HUES64 (cell line): Measurements from ENCODE around the gene CDC25C.

ENCODE experiments used
- H3K27ac ChIP-seq: 2 replicates; pipeline ENCODE4 v1.7.0; 2013; ENCODE audit warnings: low read depth, low read length, inconsistent platforms
- H3K27me3 ChIP-seq: 2 replicates; pipeline ENCODE4 v1.6.1; 2013; ENCODE audit warnings: mild to moderate bottlenecking, low read length; ENCODE audit not compliant: insufficient read depth
- H3K36me3 ChIP-seq: 2 replicates; pipeline ENCODE4 v1.6.1; 2013; ENCODE audit warnings: mild to moderate bottlenecking, low read length; ENCODE audit not compliant: insufficient read depth
- H3K4me1 ChIP-seq: 2 replicates; pipeline ENCODE4 v1.6.1; 2013; ENCODE audit warnings: mild to moderate bottlenecking, low read length, moderate library complexity; ENCODE audit not compliant: insufficient read depth
- H3K4me3 ChIP-seq: 2 replicates; pipeline ENCODE4 v1.5.1; 2013; ENCODE audit warnings: mild to moderate bottlenecking, low read length, moderate library complexity
- H3K9ac ChIP-seq: 2 replicates; pipeline ENCODE4 v1.6.1; 2013; ENCODE audit warnings: mild to moderate bottlenecking, low read depth, low read length
- H3K9me3 ChIP-seq: 2 replicates; pipeline ENCODE4 v1.6.1; 2013; ENCODE audit warnings: low read depth, low read length; ENCODE audit not compliant: insufficient read depth
- WGBS: fragments of 150-250, 120-280 bp; methylation state at CpG from one replicate; pipeline ENCODE4 v1.1.7; 2013; ENCODE audit warnings: missing lambda C conversion rate; 5-methylcytosine and 5-hydroxymethylcytosine counted together

CDC25C gene

DNA sequence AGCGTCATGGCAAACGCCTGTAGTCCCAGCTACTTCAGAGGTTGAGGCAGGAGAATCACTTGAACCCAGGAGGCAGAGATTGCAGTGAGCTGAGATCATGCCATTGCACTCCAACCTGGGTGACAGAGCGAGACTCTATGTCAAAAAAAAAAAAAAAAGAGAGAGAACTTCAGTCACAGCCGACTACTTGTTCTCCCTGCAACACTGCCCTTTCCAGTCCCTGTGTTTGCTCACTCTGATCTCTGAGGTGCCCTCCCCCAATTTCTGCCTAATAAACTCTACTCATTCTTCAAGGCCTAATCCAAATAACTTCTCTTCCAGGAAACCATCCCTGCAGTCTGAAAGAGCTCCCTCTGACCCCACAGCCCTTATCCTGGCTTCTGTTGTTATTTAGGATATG lies 85.3 kb downstream of the CDC25C start:
- H3K4me3 ChIP-seq = no peak overlapping the region
- H3K27ac ChIP-seq = no peak overlapping the region
- H3K36me3 ChIP-seq = no peaks in the 10 kb centered on the region
- WGBS = 92% methylated on average over 4 of the region's 4 CpGs
- H3K9me3 ChIP-seq = no peaks in the 10 kb centered on the region
- H3K9ac ChIP-seq = no peak overlapping the region
- peaks cover 25% of the 10 kb centered on the region for H3K27me3 ChIP-seq
- peaks cover 13% of the 10 kb centered on the region for H3K4me1 ChIP-seq

DNA sequence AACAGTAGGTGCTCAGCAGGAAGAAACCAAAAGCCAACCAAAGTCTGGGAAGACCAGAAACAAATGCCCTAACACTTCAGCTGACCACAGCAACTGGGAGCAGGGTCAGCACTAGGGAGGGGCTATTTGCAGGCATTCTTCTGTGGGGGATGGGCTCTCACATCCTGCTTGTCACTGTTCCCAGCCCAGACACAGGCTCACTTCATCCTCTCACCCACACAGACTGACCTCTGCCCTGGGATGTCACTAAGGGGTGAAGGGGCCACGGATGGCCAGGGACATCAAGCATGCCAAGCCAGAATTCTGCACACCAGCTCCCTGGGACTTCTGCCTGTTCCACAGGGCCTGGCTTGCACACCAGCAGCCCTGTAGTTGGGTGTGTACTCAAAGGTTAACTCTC lies 85.9 kb downstream of the CDC25C start:
- Histone ChIP-seq H3K4me1 (peaks cover 13% of the 10 kb centered on the region), H3K9ac (no peak overlapping the region), H3K27me3 (peaks cover 31% of the 10 kb centered on the region), H3K36me3 (no peaks in the 10 kb centered on the region), H3K4me3 (no peak overlapping the region), H3K27ac (no peak overlapping the region), H3K9me3 (no peaks in the 10 kb centered on the region)
- 47% methylated on average over 1 of the region's 1 CpG for WGBS

DNA sequence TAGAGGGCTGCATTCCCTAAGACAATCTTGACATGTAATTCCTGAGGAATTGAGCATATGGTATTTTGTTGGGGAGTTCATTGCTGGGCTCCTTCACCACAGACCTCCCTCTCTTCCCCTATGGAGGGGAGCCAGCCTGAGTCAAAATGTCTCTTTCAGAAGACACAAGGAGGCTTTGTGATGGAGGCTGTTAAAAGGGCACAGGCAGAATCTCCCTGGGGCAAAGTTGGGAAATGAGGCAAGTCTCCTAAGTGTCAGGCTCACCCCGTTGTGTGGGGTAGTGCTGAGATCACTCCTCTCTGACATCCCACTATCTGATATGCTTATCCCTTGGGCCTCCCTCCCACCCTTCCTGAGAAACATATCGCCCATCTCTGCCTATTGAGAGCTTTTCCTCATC lies 87.8 kb downstream of the CDC25C start:
- H3K4me1 ChIP-seq = peaks cover 13% of the 10 kb centered on the region
- no peak overlapping the region for H3K9ac ChIP-seq
- no peak overlapping the region for H3K4me3 ChIP-seq
- H3K27me3 ChIP-seq = peaks cover 48% of the 10 kb centered on the region
- H3K27ac ChIP-seq = no peak overlapping the region
- H3K36me3 ChIP-seq = no peaks in the 10 kb centered on the region
- no peaks in the 10 kb centered on the region for H3K9me3 ChIP-seq
- WGBS = 54% methylated on average over 2 of the region's 2 CpGs

DNA sequence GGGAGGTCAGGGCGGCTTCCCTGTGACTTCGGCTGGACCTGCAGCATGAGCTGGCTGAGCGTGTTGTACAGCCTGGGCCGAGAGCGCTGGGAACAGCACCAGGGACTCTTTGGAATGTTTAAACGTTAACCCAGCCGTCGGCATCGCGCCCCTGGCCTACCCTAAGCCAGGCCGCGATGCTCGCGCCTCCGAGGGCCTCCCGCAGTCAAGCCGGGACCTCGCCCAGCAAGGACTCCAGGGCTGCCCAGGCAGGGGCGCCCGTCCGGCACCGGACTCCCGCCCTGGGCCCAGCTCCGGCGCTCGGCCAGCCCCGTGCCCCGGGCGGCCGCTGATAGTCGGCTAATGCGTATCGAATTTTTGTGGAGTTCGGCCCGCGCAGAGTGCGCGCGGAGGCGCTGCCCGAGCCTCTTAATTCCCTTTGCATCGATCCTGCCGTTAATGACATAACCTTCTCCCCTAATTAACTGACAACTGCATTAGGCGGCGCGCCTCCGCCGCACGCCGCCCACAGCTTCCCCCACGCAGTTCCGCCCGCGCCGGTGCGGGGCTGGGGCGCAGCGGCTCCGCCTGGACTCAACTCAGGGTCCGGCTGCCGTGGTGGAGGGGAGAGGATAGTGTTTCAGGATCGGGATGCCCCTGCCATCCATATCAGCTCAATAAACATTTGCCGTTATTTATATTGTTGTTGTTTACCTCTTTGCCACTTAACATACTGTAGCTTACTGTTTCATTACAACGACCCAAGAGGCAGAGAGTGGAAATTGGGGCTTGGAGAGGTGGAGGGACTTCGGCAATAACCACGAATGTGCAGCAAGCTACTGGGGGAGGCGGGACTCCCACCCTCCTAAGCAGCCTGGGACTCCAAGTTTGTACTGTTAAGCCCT lies 89.7 kb downstream of the CDC25C start:
- peak overlapping the region; percentile 61 for H3K4me3 ChIP-seq

DNA sequence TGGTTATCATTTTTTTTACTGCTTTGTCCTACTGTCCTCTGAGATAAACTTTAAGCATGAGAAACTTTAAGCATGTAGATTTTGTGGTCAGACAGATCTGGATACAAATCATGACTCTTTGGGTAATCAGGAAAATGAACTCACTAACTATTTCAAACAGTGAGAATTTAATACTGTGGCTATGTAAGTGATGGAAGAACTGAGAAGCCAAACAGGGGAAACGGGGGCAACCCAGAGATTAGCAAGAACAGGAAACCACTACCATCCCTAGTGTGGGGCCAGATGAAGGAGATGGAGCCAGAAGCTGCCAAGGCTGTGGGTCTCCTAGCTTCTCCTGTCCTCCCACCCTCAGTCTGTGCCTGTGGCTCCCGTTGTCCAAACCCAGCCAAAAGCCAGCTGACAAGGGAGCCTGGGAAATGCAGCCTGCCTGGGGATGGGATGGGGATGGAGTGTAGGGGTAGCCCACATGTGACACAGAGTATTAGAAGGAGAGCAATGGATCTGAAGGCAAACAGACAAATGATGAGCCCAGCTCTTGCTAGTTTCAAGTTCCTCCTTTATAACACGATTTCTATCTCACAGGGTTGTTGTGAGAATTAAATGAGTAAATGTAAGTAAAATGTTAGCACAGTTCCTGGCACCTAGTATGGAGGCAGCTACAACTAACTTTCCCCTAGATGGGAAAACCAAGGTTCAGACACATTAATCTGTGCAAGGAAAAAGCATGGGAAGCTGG lies 90.8 kb downstream of the CDC25C start:
- no peak overlapping the region for H3K4me3 ChIP-seq
- no peak overlapping the region for H3K27ac ChIP-seq
- H3K4me1 ChIP-seq = peaks cover 7% of the 10 kb centered on the region
- H3K27me3 ChIP-seq = peaks cover 48% of the 10 kb centered on the region
- no peaks in the 10 kb centered on the region for H3K36me3 ChIP-seq
- H3K9ac ChIP-seq = no peak overlapping the region
- H3K9me3 ChIP-seq = no peaks in the 10 kb centered on the region
- 85% methylated on average over 3 of the region's 3 CpGs for WGBS

More for the DNA sequence above, 89.7 kb downstream of the CDC25C start:
- WGBS = 7% methylated on average over 63 of the region's 67 CpGs
- no peak overlapping the region for H3K27ac ChIP-seq
- no peaks in the 10 kb centered on the region for H3K9me3 ChIP-seq
- H3K4me1 ChIP-seq = peaks cover 13% of the 10 kb centered on the region
- H3K27me3 ChIP-seq = peaks cover 48% of the 10 kb centered on the region
- H3K9ac ChIP-seq = peak overlapping the region; percentile 60
- H3K36me3 ChIP-seq = no peaks in the 10 kb centered on the region

DNA sequence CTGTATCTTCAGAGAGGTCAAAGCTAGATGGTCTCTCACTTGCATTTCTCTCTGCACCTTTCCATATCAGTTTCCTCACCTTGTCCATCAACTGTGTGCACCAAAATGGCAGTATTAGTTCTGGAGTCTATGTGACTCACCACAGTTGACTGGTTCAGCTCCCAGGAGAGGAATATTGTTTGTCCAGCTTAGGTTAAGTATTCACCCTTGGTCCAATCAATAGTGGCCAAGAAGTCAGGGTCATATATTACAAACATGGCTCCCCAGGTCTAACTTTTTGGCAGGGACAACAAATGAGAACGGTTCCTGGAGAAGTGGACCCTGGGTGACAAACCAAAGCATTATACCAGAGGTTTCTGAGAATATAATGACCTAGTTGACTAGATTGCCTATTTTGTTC lies 93.6 kb downstream of the CDC25C start:
- no peak overlapping the region for H3K27ac ChIP-seq
- WGBS = 94% methylated on average over 1 of the region's 1 CpG
- H3K4me3 ChIP-seq = no peak overlapping the region
- no peak overlapping the region for H3K9ac ChIP-seq
- H3K9me3 ChIP-seq = no peaks in the 10 kb centered on the region
- H3K4me1 ChIP-seq = no peaks in the 10 kb centered on the region
- no peaks in the 10 kb centered on the region for H3K36me3 ChIP-seq
- peaks cover 39% of the 10 kb centered on the region for H3K27me3 ChIP-seq
